GM21529 (cell line): ENCODE measurements around the gene TRPM1.

Experiments
- ATAC-seq: cut with Tn5 transposase; IDR thresholded peaks from one replicate; pipeline ENCODE4 v1.9.1; 2021; ENCODE audit not compliant: unreplicated experiment

TRPM1 gene

GRCh38 chr15:31051496-31052080 lies 49.9 kb downstream of the TRPM1 start:
- ATAC-seq, result no peak

- no peak for ATAC-seq
Measured at GRCh38 chr15:31050953-31051352, 50.6 kb downstream of the TRPM1 start.

GRCh38 chr15:31049682-31050615 lies 51.6 kb downstream of the TRPM1 start:
- no peak for ATAC-seq

GRCh38 chr15:31049111-31049510 lies 52.4 kb downstream of the TRPM1 start:
- ATAC-seq, result no peak

- ATAC-seq, result no peak
Measured at GRCh38 chr15:31047437-31047836, 54.1 kb downstream of the TRPM1 start.

DNA sequence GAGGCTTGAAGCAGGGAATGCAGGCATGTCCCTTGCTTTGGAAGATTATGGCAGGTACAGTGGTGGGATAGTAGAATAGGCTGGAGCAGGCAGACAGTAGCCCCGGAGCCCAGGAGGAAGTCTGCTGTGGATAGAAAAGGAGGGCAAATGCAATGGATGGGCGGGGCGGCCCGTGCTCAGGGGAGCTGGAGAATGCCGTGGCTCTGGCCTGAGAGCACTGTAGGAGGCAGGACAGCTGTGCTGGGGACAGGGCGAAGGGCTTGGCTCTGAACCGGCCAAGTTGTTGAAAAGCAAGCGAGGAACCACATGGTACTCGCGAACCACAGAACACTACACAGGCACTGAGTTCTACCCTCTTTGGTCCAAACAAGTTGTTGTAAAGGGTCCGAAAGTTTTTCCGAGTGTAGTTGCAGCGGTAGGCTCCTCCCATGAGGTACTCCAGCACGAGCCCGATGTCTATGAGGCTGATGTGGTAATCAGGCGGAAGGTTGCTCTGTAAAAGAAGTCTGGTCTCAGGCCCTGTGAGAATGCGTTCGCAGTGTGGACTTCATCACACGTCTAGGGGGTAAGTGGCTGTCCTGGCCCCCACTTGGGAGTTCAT lies 54.7 kb downstream of the TRPM1 start:
- no peak for ATAC-seq

- ATAC-seq, result no peak
Measured at GRCh38 chr15:31045606-31046005, 55.9 kb downstream of the TRPM1 start.

DNA sequence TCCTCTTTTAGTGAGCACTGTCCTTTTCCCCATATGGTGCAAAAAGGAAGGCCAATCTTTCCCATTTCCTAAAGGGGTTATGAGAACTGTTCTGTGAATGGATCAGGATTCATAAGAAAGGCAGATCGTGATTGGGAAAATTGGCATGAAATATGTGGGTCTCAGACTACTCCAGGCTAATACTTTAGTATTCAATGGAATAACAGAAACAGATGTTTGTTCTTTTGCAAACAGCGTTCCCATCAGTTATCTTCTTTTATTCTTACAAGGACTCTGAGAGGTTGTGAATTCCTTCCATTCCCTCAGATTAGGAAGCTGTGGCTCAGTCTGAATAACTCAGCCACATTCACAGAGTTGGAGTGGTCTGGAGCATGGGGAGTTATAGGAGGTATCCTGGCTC lies 58.8 kb downstream of the TRPM1 start:
- no peak for ATAC-seq

DNA sequence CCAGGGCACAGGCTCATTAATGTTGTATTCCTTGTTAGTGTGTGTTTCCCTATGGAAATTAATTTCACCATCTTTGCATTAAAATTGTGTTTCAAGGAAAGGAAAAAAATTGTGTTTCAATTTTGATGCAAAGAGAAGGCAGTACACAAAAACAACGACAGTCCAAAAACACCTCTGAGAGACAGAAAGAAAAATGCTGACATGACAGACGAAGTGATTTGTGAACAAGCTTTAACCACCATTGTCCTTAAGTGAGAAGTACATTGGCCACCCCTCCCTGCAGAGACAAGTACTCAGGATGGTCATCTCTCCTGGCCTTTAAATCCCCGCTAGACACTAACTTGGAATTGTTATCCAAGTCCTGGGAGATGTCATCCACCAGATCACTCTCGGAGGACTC lies 59.9 kb downstream of the TRPM1 start:
- no peak for ATAC-seq

- ATAC-seq, result no peak
Measured at GRCh38 chr15:31040611-31041010, 60.9 kb downstream of the TRPM1 start.

GRCh38 chr15:31039961-31040360 lies 61.6 kb downstream of the TRPM1 start:
- ATAC-seq, result no peak

- ATAC-seq, result no peak
Measured at GRCh38 chr15:31037731-31038477, 63.6 kb downstream of the TRPM1 start.

DNA sequence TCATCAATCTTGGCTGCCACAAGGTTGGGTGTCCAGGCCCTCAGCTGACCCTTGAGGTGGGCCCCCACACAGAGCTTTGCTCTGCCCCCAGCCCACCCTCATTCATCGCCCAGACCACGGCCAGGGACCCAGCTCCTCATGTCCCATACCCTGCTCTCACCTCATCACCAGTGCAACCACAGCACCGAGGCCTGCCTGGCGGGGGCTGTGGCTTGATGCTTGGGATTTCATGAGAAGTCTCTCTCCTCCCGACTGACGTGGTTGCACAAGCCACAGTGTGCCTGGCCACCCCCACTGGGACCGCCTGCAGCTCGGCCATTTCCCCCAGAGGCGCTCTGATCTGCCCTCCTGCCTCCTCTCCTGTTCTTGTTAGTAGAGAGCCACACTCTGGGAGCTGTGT lies 64.7 kb downstream of the TRPM1 start:
- no peak for ATAC-seq

DNA sequence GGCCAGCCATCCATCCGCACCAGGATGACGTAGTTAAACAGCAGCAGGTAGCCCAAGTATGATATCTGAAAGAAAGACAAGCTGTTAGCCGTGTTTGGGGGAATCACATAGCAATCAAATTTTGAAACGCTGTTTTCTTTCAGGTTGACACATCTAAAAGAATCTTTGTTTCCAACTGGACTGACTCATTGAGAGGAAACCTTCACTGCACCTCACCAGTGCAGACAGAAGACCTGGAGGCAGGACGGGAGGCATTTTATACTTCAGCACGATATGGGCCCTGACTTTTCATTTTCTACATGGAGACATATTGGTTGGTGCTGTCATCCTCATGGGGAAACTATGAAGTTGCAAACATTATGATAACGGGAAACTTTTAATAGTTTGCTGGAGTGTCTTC lies 65.9 kb downstream of the TRPM1 start:
- no peak for ATAC-seq

DNA sequence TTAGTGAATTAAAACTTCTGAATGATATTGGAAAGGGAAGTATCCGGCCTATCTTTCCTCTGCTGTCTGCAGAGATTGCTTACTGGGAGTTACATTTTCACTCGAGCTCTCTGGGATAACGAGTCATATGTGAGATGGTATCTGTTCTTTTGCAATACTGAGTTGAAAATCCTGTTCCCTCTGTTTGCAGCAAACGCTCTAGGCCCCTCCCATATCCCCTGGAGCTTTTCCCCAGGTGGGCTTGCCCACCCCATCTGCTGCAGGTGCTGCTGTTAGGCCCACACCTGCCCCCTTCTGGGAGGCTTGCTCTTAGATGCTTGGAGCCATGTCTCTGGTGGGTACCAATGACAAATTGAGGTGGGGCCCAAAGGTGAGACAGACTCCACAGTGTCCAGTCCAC lies 67.4 kb downstream of the TRPM1 start:
- ATAC-seq, result no peak

DNA sequence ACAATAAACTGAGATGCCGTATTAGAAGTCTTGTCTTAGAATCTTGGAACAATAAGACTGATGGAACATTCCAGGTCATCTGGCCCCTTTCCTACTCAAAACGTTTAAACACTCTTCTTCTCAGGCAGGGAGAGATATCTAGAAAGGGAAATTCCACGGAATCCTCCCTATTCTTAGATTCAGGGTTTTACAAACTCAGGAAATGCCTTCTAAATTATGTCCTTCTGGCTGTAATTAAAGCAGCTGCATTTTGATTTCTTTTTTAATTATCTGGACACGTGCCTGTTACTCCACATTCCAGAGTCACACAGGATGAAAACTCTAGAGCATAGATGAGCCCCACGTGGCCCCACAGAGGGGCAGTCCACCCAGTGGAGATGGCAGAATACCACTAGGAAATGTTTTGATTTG lies 68.6 kb downstream of the TRPM1 start:
- no peak for ATAC-seq

DNA sequence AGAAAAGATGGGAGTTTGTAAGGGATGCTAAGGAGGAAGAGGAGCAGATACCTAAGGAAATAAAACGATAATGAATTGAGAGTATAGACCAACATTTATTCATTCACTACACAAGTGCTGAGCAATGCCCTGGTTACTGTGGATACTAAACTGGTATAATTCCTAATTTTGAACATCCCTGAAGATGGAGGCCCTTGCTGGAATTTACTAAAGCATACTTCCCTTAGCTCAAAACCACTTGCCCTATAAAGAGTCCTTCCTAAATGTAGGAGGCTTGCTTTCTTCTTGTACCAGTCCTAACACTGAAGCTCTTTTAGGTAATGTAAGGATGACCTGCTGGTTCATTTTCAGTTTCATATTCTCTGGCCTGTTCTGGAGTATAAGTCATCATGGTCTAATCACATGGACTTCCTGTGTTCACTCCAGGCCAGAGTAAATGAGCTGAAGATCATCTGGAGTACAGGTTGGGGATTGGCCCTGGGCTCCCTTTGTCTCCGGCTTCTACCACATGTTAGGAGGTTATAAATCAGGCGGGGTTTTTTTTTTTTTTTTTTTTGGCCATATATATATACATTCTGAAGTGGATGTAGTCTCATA lies 70.0 kb downstream of the TRPM1 start:
- peak; percentile 80 for ATAC-seq

- ATAC-seq, result no peak
Measured at GRCh38 chr15:31027910-31028578, 73.5 kb downstream of the TRPM1 start.

GRCh38 chr15:31025996-31026395 lies 75.5 kb downstream of the TRPM1 start:
- ATAC-seq, result no peak

DNA sequence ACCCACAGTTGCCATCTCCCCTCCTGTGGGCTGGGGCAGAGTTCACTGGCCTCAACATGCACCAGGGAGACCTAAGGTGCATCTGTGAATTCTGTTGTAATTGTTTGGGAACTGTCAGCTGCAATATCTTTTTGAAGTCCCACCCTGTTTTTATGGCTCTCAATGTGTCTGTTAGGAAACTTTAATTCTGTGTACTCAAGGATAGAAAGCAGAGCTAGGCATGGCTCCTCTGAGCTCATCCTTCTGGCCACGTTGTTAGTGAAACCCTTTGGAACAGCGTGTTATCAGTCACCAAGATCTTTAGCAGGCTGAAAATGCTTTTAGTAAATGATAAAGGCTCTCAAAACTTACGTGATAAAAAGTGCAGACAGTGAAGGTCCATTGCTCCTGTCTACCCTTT lies 76.5 kb downstream of the TRPM1 start:
- ATAC-seq, result no peak
